PC-9 (cell line): ENCODE data around the gene NME7. TPM values are rescaled to one million over a fixed set of nuclear protein-coding genes. Genes with fewer than 3 reads are reported as not detected.

Experiments used
- BruUV-seq: library from RNA; stranded (reverse); fragments of 400-500 nt; replicated peaks from 2 replicates; lab custom pipeline; 2021; lab: Mats Ljungman, UMichigan
- CTCF ChIA-PET: fragments of 300-600 bp; sonication (Branson Sonifier 250); formaldehyde crosslinking; loops from one replicate; lab custom pipeline; 2022; ENCODE audit warnings: antibody characterized with exemption; lab: Charles Lee
- POLR2A ChIA-PET: fragments of 300-600 bp; sonication (Branson Sonifier 250); formaldehyde crosslinking; loops from one replicate; lab custom pipeline; 2022; ENCODE audit warnings: antibody characterized with exemption; ENCODE audit not compliant: unreplicated experiment; lab: Charles Lee
- DNase-seq, 2 experiments: peaks; one replicate each; pipeline versions ENCODE4 v3.0.0 to v3.0.0-alpha.2; 2015 to 2022; ENCODE audit warnings: mixed read lengths in 1 of 2
- H2AFZ ChIP-seq: fragments of 200-600 bp; sonication (generic); 2 replicates; pipeline ENCODE4 v1.8.1; 2017; ENCODE audit warnings: antibody characterized with exemption
- H3F3A ChIP-seq: fragments of 200-600 bp; sonication (generic); 2 replicates; pipeline ENCODE4 v1.8.1; 2017; ENCODE audit warnings: antibody characterized with exemption, mild to moderate bottlenecking, low read depth; ENCODE audit not compliant: insufficient read depth
- H3K27ac ChIP-seq: fragments of 200-600 bp; sonication (generic); 2 replicates; pipeline ENCODE4 v1.6.1; 2016; ENCODE audit warnings: mixed run types
- H3K27me3 ChIP-seq: fragments of 200-600 bp; sonication (generic); 2 replicates; pipeline ENCODE4 v1.6.1; 2016; ENCODE audit warnings: low read depth, mixed run types; ENCODE audit not compliant: insufficient read depth
- H3K36me3 ChIP-seq: fragments of 200-600 bp; sonication (generic); 2 replicates; pipeline ENCODE4 v1.6.1; 2016; ENCODE audit warnings: low read depth, mixed run types
- H3K4me1 ChIP-seq: fragments of 200-600 bp; sonication (generic); replicated peaks from 2 replicates; pipeline ENCODE4 v1.6.1; 2016; ENCODE audit warnings: mixed run types; ENCODE audit not compliant: insufficient read depth
- H3K4me2 ChIP-seq: fragments of 200-600 bp; sonication (generic); 2 replicates; pipeline ENCODE4 v1.6.1; 2017; ENCODE audit warnings: mixed run types
- H3K4me3 ChIP-seq: fragments of 200-600 bp; sonication (generic); 2 replicates; pipeline ENCODE4 v1.6.1; 2016; ENCODE audit warnings: mixed run types
- H3K79me2 ChIP-seq: fragments of 200-600 bp; sonication (generic); 2 replicates; pipeline ENCODE4 v1.6.1; 2017; ENCODE audit warnings: low read depth, mixed run types
- H3K9me2 ChIP-seq: fragments of 200-600 bp; sonication (generic); 2 replicates; pipeline ENCODE4 v1.8.1; 2017; ENCODE audit warnings: mild to moderate bottlenecking; ENCODE audit not compliant: insufficient read depth
- H3K9me3 ChIP-seq: fragments of 200-600 bp; sonication (generic); 2 replicates; pipeline ENCODE4 v1.8.1; 2016; ENCODE audit warnings: low read depth; ENCODE audit not compliant: insufficient read depth
- H4K20me1 ChIP-seq: fragments of 200-600 bp; sonication (generic); 2 replicates; pipeline ENCODE4 v1.8.1; 2017; ENCODE audit not compliant: insufficient read depth
- CTCF ChIP-seq: fragments of 200-600 bp; sonication (generic); conservative IDR thresholded peaks from 2 replicates; pipeline ENCODE4 v1.6.1; 2017; ENCODE audit warnings: mixed run types, antibody characterized with exemption, mild to moderate bottlenecking, moderate library complexity
- EZH2 ChIP-seq: fragments of 200-600 bp; sonication (generic); IDR thresholded peaks from 2 replicates; pipeline ENCODE4 v1.8.0; 2017; ENCODE audit warnings: antibody characterized with exemption, low read depth
- intact Hi-C: fragments of 100-400 bp; cut with micrococcal nuclease; formaldehyde crosslinking; loops from one replicate; pipeline ENCODE4 v1.10.0; 2022; ENCODE audit not compliant: unreplicated experiment
- total RNA-seq: library from RNA; stranded (reverse); gene quantifications from 2 replicates; pipeline ENCODE4 v1.2.3, GENCODE V29; 2021

The NME7 gene
- total RNA-seq, 1 experiment from 2014 or later = 21.4 TPM

DNA sequence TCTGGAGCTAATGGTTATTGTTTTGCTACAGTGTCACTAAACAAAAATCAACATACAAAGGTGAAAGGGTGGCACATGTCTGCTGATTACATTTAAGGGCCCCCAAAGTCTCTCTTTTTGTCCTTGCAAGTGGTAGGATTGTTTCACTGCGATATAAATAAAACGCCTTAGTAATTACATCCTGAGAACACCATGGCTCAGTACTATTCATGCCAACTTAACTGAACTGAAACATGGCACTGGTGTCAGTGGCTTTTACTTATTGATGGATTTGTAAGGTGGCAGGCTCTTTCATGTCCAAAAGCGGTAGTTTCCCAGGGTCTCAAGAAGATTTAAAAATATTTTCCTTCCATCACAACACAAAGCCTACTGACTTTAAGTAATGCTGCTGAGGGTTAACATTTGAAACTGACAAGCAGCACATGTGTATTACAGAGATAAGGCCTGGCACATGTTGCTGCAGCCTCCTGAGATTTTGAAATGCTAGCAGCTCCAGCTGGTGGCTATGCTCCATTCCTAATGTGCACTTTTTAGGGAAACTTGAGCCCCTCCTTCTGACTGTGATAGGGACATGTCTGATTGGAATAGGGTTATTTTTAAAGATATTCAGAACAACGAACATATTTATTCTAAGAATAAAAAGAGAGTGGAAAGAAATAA lies 174.3 kb downstream of the NME7 start:
- H3K36me3 ChIP-seq = no peaks in the 10 kb centered on the region
- no peaks in the 10 kb centered on the region for H3K79me2 ChIP-seq
- TF ChIP-seq EZH2 (no peak), CTCF (no peak)
- no peak for DNase-seq
- intact Hi-C loops = no loop called here
- no peaks in the 10 kb centered on the region for H3K4me1 ChIP-seq
- no peaks in the 10 kb centered on the region; the same call in 1 of the 2 replicates for H3K9me3 ChIP-seq
- H3K9me2 ChIP-seq = no peaks in the 10 kb centered on the region; the same call in 1 of the 2 replicates
- no peaks in the 10 kb centered on the region; the same call in 1 of the 2 replicates for H3F3A ChIP-seq
- BruUV-seq = no TSS peak
- no peak overlapping the region for H3K4me3 ChIP-seq
- ChIA-PET CTCF (no interaction called here), POLR2A (no interaction called here)
- no peak overlapping the region for H3K27ac ChIP-seq
- no peak overlapping the region for H3K4me2 ChIP-seq
- H2AFZ ChIP-seq = no peak overlapping the region
- H4K20me1 ChIP-seq = no peaks in the 10 kb centered on the region
- no peaks in the 10 kb centered on the region for H3K27me3 ChIP-seq

DNA sequence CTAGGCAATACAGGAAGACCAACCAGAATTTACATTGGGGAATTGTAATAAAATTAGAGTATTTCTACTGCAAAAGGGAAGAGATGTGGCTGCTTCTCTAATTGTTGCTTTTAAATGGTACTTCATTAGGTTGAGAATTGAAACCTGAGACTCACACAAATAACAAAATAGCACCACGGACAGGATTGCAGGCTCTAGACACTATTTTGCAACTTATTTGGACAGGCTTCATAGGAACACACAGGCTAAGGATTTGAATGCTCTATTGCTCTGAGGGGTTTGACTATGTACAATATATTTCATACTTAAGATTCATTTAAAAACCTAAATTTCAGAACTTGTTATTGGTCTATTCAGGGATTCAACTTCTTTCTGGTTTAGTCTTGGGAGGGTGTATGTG lies 181.5 kb downstream of the NME7 start:
- Histone ChIP-seq H3K27ac (no peak overlapping the region), H3K79me2 (no peaks in the 10 kb centered on the region), H3K4me3 (no peak overlapping the region), H3K4me2 (no peak overlapping the region), H3K4me1 (no peaks in the 10 kb centered on the region), H3K36me3 (no peaks in the 10 kb centered on the region), H3K27me3 (no peaks in the 10 kb centered on the region), H3K9me3 (no peaks in the 10 kb centered on the region), H4K20me1 (no peaks in the 10 kb centered on the region), H3K9me2 (no peaks in the 10 kb centered on the region), H3F3A (no peaks in the 10 kb centered on the region), H2AFZ (no peak overlapping the region)
- intact Hi-C loops = no loop called here
- ChIA-PET POLR2A (no interaction called here), CTCF (no interaction called here)
- BruUV-seq = no TSS peak
- TF ChIP-seq EZH2 = no peak
- TF ChIP-seq CTCF = no peak
- no peak for DNase-seq

DNA sequence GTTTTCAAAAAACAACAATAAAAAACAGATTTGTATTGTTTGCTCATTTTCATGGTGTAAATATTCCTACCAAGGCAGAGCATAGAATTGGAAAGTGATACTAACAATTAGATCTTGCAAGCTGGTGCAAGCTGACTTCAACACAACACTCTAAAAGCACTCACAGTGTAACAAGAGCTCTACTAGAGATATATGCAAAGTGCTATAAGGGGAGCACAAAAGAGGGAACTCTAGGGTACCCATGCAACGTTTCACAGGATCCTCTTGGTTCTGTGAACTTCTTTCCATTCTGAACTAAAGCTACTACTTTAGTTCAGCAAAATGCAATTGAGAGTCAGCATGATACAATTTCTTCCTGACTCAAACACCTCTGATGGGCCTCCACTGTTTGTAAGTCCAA lies 182.8 kb downstream of the NME7 start:
- no peak overlapping the region for H3K27ac ChIP-seq
- no peaks in the 10 kb centered on the region for H4K20me1 ChIP-seq
- H2AFZ ChIP-seq = no peak overlapping the region
- ChIA-PET CTCF (no interaction called here), POLR2A (no interaction called here)
- H3K9me3 ChIP-seq = no peaks in the 10 kb centered on the region
- H3K36me3 ChIP-seq = no peaks in the 10 kb centered on the region
- no peak overlapping the region for H3K4me3 ChIP-seq
- BruUV-seq = no TSS peak
- intact Hi-C loops = no loop called here
- H3K4me2 ChIP-seq = no peak overlapping the region
- DNase-seq = no peak
- H3K79me2 ChIP-seq = no peaks in the 10 kb centered on the region
- H3K27me3 ChIP-seq = no peaks in the 10 kb centered on the region
- no peaks in the 10 kb centered on the region for H3K9me2 ChIP-seq
- no peaks in the 10 kb centered on the region for H3K4me1 ChIP-seq
- no peaks in the 10 kb centered on the region for H3F3A ChIP-seq
- TF ChIP-seq CTCF (no peak), EZH2 (no peak)
